GM12878 (cell line): ENCODE measurements around the gene CYP1A2. TPM values are rescaled to one million over a fixed set of nuclear protein-coding genes. Genes with fewer than 3 reads are reported as not detected.

Experiments
- ATAC-seq: fragments of 200-7000 bp; cut with Tn5 transposase; 3 replicates; pipeline ENCODE4 v1.9.1; 2020; ENCODE audit warnings: mild to moderate bottlenecking, moderate library complexity
- BruUV-seq: library from RNA; stranded (reverse); fragments of 400-500 nt; replicated peaks from 2 replicates; lab custom pipeline; 2021; lab: Mats Ljungman, UMichigan
- CTCF ChIA-PET: fragments of 300-600 bp; sonication (Branson Sonifier 250); formaldehyde crosslinking; extraction: SDS; loops from one replicate; lab custom pipeline; 2021; ENCODE audit warnings: inconsistent platforms; lab: Yijun Ruan, JAX
- POLR2A ChIA-PET: fragments of 350-600 bp; formaldehyde crosslinking; extraction: SDS; loops from one replicate; lab custom pipeline; 2021; ENCODE audit warnings: inconsistent platforms; lab: Charles Lee
- RAD21 ChIA-PET: fragments of 300-600 bp; sonication (Branson Sonifier 250); formaldehyde crosslinking; loops from one replicate; lab custom pipeline; 2023; ENCODE audit warnings: antibody characterized with exemption; ENCODE audit not compliant: unreplicated experiment; lab: Charles Lee
- SMC1A ChIA-PET: fragments of 300-600 bp; sonication (Branson Sonifier 250); formaldehyde crosslinking; loops from one replicate; lab custom pipeline; 2023; ENCODE audit not compliant: unreplicated experiment, uncharacterized antibody; lab: Charles Lee
- DNase-seq: peaks from one replicate; pipeline ENCODE4 v3.0.0-alpha.2; 2011; ENCODE audit warnings: low read depth, low spot score
- FAIRE-seq: peaks from 3 replicates; lab custom pipeline; 2011; peaks lifted over from hg19 to GRCh38; lab: Jason Lieb, UNC
- H2AFZ ChIP-seq: 2 replicates; pipeline ENCODE4 v1.6.0; 2011; ENCODE audit warnings: low read depth, low read length, control low read depth; ENCODE audit not compliant: control insufficient read depth
- H3K27ac ChIP-seq: 2 replicates; pipeline ENCODE4 v1.5.1; 2011; ENCODE audit warnings: control low read depth; ENCODE audit not compliant: control insufficient read depth, insufficient read depth
- H3K27me3 ChIP-seq, 2 experiments: replicated peaks in 1 of 2; 2 replicates each; pipeline versions ENCODE4 v1.6.0 to v1.6.1; 2011; ENCODE audit warnings: low read length in 1 of 2; ENCODE audit not compliant: control insufficient read depth in 2 of 2, insufficient read depth in 2 of 2
- H3K36me3 ChIP-seq, 2 experiments: 2 replicates each; pipeline ENCODE4 v1.5.1; 2011; ENCODE audit warnings: low read length in 1 of 2; ENCODE audit not compliant: control insufficient read depth in 2 of 2, insufficient read depth in 2 of 2
- H3K4me1 ChIP-seq: 2 replicates; pipeline ENCODE4 v1.6.1; 2011; ENCODE audit warnings: mild to moderate bottlenecking, low read length, moderate library complexity, mixed read lengths; ENCODE audit not compliant: control insufficient read depth, insufficient read depth
- H3K4me2 ChIP-seq: 2 replicates; pipeline ENCODE4 v1.6.0; 2011; ENCODE audit warnings: control low read depth; ENCODE audit not compliant: control insufficient read depth, insufficient read depth
- H3K4me3 ChIP-seq: fragments of 200-600 bp; sonication (generic); 2 replicates; pipeline ENCODE4 v1.5.1; 2016
- H3K79me2 ChIP-seq: 2 replicates; pipeline ENCODE4 v1.6.0; 2011; ENCODE audit warnings: low read length; ENCODE audit not compliant: control insufficient read depth, insufficient read depth
- H3K9ac ChIP-seq: 2 replicates; pipeline ENCODE4 v1.8.0; 2011; ENCODE audit warnings: low read length, control low read depth, mixed read lengths; ENCODE audit not compliant: control insufficient read depth, insufficient read depth
- H3K9me3 ChIP-seq: replicated peaks from 3 replicates; pipeline ENCODE4 v1.5.1; 2011; ENCODE audit warnings: mild to moderate bottlenecking, low read length; ENCODE audit not compliant: control insufficient read depth, insufficient read depth
- H4K20me1 ChIP-seq: 2 replicates; pipeline ENCODE4 v1.6.0; 2011; ENCODE audit not compliant: control insufficient read depth, insufficient read depth
- BMI1 ChIP-seq: fragments of 450-650 bp; IDR thresholded peaks from 2 replicates; pipeline ENCODE4 v1.6.1; 2016; ENCODE audit warnings: mild to moderate bottlenecking, moderate library complexity, borderline replicate concordance
- BRCA1 ChIP-seq: IDR thresholded peaks from 2 replicates; pipeline ENCODE4 v1.6.1; 2011; ENCODE audit warnings: low read depth, low read length, improper control_type of control experiment
- CHD4 ChIP-seq: fragments of 200-600 bp; sonication (generic); IDR thresholded peaks from 2 replicates; pipeline ENCODE4 v1.6.1; 2016; ENCODE audit warnings: mild to moderate bottlenecking
- FOXK2 ChIP-seq: fragments of 450-650 bp; IDR thresholded peaks from 2 replicates; pipeline ENCODE4 v1.6.1; 2017; ENCODE audit warnings: mild to moderate bottlenecking, moderate library complexity
- FOXM1 ChIP-seq: IDR thresholded peaks from 2 replicates; pipeline ENCODE4 v1.6.1; 2012; ENCODE audit warnings: low read depth, mild to moderate bottlenecking, inconsistent platforms, low read length, moderate library complexity
- HCFC1 ChIP-seq: fragments of 150-350 bp; IDR thresholded peaks from 2 replicates; pipeline ENCODE4 v1.6.1; 2014; ENCODE audit warnings: low read length
- IKZF1 ChIP-seq: fragments of 450-650 bp; conservative IDR thresholded peaks from 2 replicates; pipeline ENCODE4 v1.6.1; 2017; ENCODE audit warnings: antibody characterized with exemption, mild to moderate bottlenecking
- RAD51 ChIP-seq: fragments of 450-650 bp; IDR thresholded peaks from 2 replicates; pipeline ENCODE4 v1.6.1; 2016; ENCODE audit warnings: moderate library complexity, mild to moderate bottlenecking, inconsistent platforms
- SMAD1 ChIP-seq: fragments of 450-650 bp; IDR thresholded peaks from 2 replicates; pipeline ENCODE4 v1.6.1; 2018; ENCODE audit warnings: mild to moderate bottlenecking, low read depth; ENCODE audit not compliant: partially characterized antibody
- SMARCA5 ChIP-seq: fragments of 450-650 bp; IDR thresholded peaks from 2 replicates; pipeline ENCODE4 v1.6.1; 2017; ENCODE audit warnings: mild to moderate bottlenecking
- ZNF24 ChIP-seq: fragments of 450-650 bp; IDR thresholded peaks from 2 replicates; pipeline ENCODE4 v1.6.1; 2017; ENCODE audit warnings: antibody characterized with exemption, mild to moderate bottlenecking
- ZNF592 ChIP-seq: fragments of 450-650 bp; IDR thresholded peaks from 2 replicates; pipeline ENCODE4 v1.6.1; 2017; ENCODE audit warnings: mild to moderate bottlenecking, moderate library complexity
- WGBS: methylation state at CpG from one replicate; pipeline ENCODE4 v1.1.6; 2016; ENCODE audit warnings: low lambda C conversion rate; ENCODE audit not compliant: insufficient replicate concordance, insufficient coverage; ENCODE audit errors: missing lambda C conversion rate; 5-methylcytosine and 5-hydroxymethylcytosine counted together
- in situ Hi-C: fragments of 300-500 bp; cut with MboI; formaldehyde crosslinking; loops from 9 replicates; pipeline ENCODE4 v1.14.3; 2018; ENCODE audit warnings: mixed read lengths
- intact Hi-C: fragments of 100-400 bp; cut with micrococcal nuclease; formaldehyde crosslinking; loops from one replicate; pipeline ENCODE4 v1.14.2; 2022; ENCODE audit not compliant: unreplicated experiment
- polyA plus RNA-seq, 11 experiments: library from polyadenylated mRNA; depleted of rRNA in 4 of 11; unstranded in 6 of 11; stranded (reverse) in 5 of 11; fragments of >200 nt; fragmentation: Nextera tagmentation in 4 of 11; fragmentation: Illumina TruSeq in 1 of 11; extraction: Ambion mirVana in 4 of 11; extraction: Trizol in 1 of 11; gene quantifications; 1 replicate in 1 of 11; 2 replicates in 10 of 11; pipeline versions ENCODE4 v1.2.1 to v1.2.3, GENCODE V29; 2011 to 2016; ENCODE audit warnings: inconsistent platforms in 2 of 11, missing spikeins in 2 of 11, low read depth in 1 of 11
- total RNA-seq, 4 experiments: library from RNA; depleted of rRNA in 3 of 4; stranded (reverse); fragments of >200 nt in 3 of 4; fragmentation: Illumina TruSeq in 1 of 4; extraction: Trizol in 1 of 4; gene quantifications; 2 replicates each; pipeline versions ENCODE4 v1.2.1 to v1.2.3, GENCODE V29; 2013 to 2021
- TF ChIP-seq, protein P1 (sequence below): fragments of 450-650 bp; IDR thresholded peaks from 2 replicates; pipeline ENCODE4 v1.6.1; 2017; ENCODE audit warnings: mild to moderate bottlenecking, moderate library complexity

CYP1A2 gene
- total and polyA plus RNA-seq, 10 of the 15 experiments (the other 5 are each of a cell fraction or from before 2014, with no cell fraction given) = 0.03 to 0.09 (median 0.05) TPM; not detected in 7

GRCh38 chr15:74770211-74770903 is 21.7 kb downstream of the CYP1A2 start:
- H3K4me2 ChIP-seq = no peak overlapping the region
- no peak overlapping the region for H3K27ac ChIP-seq
- SMC1A ChIA-PET = interaction anchor here (0.8 to 17.6 kb wide), 28 partner anchors 11 to 385 kb away, joined by 3 to 811 read pairs (median 6); partner anchors contain the start of genes CPLX3, CSK and ULK3
- peaks cover 1% of the 10 kb centered on the region; the same call in 1 of the 2 replicates for H3K79me2 ChIP-seq
- H3K4me1 ChIP-seq = peaks cover 27% of the 10 kb centered on the region
- RAD21 ChIA-PET = interaction anchor here (0.6 to 25.2 kb wide), 31 partner anchors 8 to 238 kb away, joined by 3 to 1186 read pairs (median 5); partner anchors contain the start of genes CSK, FAM219B, LMAN1L and MPI
- CTCF ChIA-PET = interaction anchor here (0.5 to 19.1 kb wide), 51 partner anchors 16 to 959 kb away, joined by 3 to 1288 read pairs (median 5); partner anchors contain the start of genes CLK3, CPLX3, CSK and EDC3
- H3K9ac ChIP-seq = no peak overlapping the region
- intact Hi-C loops (loop anchor here (1.0 to 5.0 kb wide), 3 partner anchors 65 to 132 kb away; partner anchors contain the start of gene ULK3), in situ Hi-C loops (loop anchor here (5.0 kb wide), 2 partner anchors 138 to 177 kb away; no protein-coding TSS in a partner anchor)
- WGBS = 54% methylated on average over 4 of the region's 4 CpGs
- no peak overlapping the region for H3K4me3 ChIP-seq
- POLR2A ChIA-PET = interaction anchor here (0.6 to 17.5 kb wide), 6 partner anchors 10 to 330 kb away, joined by 3 to 602 read pairs (median 10); partner anchors contain the start of gene CSK
- ATAC-seq (no peak), FAIRE-seq (no peak), DNase-seq (no peak)
- no peaks in the 10 kb centered on the region for H3K27me3 ChIP-seq
- H4K20me1 ChIP-seq = no peaks in the 10 kb centered on the region
- BruUV-seq = no TSS peak
- H3K9me3 ChIP-seq = no peaks in the 10 kb centered on the region
- no peak overlapping the region for H2AFZ ChIP-seq
- no peaks in the 10 kb centered on the region for H3K36me3 ChIP-seq
- TF ChIP-seq CHD4 (no peak), SMAD1 (no peak), BRCA1 (no peak), ZNF24 (no peak), BMI1 (no peak), HCFC1 (no peak), FOXK2 (no peak), ZNF592 (no peak), FOXM1 (no peak), RAD51 (no peak), IKZF1 (no peak), SMARCA5 (no peak)
- TF ChIP-seq, protein P1, sequence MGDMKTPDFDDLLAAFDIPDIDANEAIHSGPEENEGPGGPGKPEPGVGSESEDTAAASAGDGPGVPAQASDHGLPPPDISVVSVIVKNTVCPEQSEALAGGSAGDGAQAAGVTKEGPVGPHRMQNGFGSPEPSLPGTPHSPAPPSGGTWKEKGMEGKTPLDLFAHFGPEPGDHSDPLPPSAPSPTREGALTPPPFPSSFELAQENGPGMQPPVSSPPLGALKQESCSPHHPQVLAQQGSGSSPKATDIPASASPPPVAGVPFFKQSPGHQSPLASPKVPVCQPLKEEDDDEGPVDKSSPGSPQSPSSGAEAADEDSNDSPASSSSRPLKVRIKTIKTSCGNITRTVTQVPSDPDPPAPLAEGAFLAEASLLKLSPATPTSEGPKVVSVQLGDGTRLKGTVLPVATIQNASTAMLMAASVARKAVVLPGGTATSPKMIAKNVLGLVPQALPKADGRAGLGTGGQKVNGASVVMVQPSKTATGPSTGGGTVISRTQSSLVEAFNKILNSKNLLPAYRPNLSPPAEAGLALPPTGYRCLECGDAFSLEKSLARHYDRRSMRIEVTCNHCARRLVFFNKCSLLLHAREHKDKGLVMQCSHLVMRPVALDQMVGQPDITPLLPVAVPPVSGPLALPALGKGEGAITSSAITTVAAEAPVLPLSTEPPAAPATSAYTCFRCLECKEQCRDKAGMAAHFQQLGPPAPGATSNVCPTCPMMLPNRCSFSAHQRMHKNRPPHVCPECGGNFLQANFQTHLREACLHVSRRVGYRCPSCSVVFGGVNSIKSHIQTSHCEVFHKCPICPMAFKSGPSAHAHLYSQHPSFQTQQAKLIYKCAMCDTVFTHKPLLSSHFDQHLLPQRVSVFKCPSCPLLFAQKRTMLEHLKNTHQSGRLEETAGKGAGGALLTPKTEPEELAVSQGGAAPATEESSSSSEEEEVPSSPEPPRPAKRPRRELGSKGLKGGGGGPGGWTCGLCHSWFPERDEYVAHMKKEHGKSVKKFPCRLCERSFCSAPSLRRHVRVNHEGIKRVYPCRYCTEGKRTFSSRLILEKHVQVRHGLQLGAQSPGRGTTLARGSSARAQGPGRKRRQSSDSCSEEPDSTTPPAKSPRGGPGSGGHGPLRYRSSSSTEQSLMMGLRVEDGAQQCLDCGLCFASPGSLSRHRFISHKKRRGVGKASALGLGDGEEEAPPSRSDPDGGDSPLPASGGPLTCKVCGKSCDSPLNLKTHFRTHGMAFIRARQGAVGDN = no peak
